IPS DF 6.9 (cell line): ENCODE data around the gene DTNBP1.

ENCODE experiments used
- DNase-seq: peaks from one replicate; pipeline ENCODE4 v3.0.0-alpha.2; 2013; ENCODE audit warnings: low read depth, low spot score
- H3K27ac ChIP-seq: one replicate; pipeline ENCODE4 v1.5.1; 2013; ENCODE audit warnings: low read length, control low read depth
- H3K27me3 ChIP-seq: 2 replicates; pipeline ENCODE4 v1.6.1; 2013; ENCODE audit warnings: mild to moderate bottlenecking, low read length; ENCODE audit not compliant: control insufficient read depth, insufficient read depth
- H3K36me3 ChIP-seq: 2 replicates; pipeline ENCODE4 v1.6.1; 2013; ENCODE audit warnings: low read length; ENCODE audit not compliant: control insufficient read depth, insufficient read depth
- H3K4me1 ChIP-seq: 2 replicates; pipeline ENCODE4 v1.6.1; 2013; ENCODE audit warnings: low read length; ENCODE audit not compliant: control insufficient read depth, insufficient read depth
- H3K4me3 ChIP-seq: 2 replicates; pipeline ENCODE4 v1.5.1; 2013; ENCODE audit warnings: mild to moderate bottlenecking, low read length
- H3K9me3 ChIP-seq: 2 replicates; pipeline ENCODE4 v1.6.1; 2013; ENCODE audit warnings: low read length, inconsistent platforms; ENCODE audit not compliant: control insufficient read depth, insufficient read depth
- WGBS: extraction: QIAGEN DNeasy Blood & Tissue Kit; methylation state at CpG from one replicate; pipeline ENCODE4 v1.1.7; 2013; ENCODE audit warnings: mixed read lengths, missing lambda C conversion rate; ENCODE audit not compliant: insufficient read length, insufficient coverage; 5-methylcytosine and 5-hydroxymethylcytosine counted together

Gene DTNBP1

DNA sequence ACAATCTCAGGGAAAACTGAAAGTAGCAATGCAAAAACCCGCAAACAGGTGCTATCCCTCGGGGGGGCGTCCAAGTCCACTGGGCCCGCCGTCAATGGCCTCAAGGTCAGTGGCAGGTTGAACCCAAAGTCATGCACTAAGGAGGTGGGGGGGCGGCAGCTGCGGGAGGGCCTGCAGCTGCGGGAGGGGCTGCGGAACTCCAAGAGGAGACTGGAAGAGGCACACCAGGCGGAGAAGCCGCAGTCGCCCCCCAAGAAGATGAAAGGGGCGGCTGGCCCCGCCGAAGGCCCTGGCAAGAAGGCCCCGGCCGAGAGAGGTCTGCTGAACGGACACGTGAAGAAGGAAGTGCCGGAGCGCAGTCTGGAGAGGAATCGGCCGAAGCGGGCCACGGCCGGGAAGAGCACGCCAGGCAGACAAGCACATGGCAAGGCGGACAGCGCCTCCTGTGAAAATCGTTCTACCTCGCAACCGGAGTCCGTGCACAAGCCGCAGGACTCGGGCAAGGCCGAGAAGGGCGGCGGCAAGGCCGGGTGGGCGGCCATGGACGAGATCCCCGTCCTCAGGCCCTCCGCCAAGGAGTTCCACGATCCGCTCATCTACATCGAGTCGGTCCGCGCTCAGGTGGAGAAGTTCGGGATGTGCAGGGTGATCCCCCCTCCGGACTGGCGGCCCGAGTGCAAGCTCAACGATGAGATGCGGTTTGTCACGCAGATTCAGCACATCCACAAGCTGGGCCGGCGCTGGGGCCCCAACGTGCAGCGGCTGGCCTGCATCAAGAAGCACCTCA, 166.3 kb downstream of the DTNBP1 start:
- no peak for DNase-seq
- no peak overlapping the region for H3K4me3 ChIP-seq
- WGBS, result no CpG with 5 or more reads among the region's 60 CpGs
- H3K36me3 ChIP-seq, result peaks cover 46% of the 10 kb centered on the region
- H3K27me3 ChIP-seq, result no peaks in the 10 kb centered on the region
- H3K4me1 ChIP-seq, result peaks cover 14% of the 10 kb centered on the region
- no peak overlapping the region for H3K27ac ChIP-seq
- no peaks in the 10 kb centered on the region for H3K9me3 ChIP-seq

DNA sequence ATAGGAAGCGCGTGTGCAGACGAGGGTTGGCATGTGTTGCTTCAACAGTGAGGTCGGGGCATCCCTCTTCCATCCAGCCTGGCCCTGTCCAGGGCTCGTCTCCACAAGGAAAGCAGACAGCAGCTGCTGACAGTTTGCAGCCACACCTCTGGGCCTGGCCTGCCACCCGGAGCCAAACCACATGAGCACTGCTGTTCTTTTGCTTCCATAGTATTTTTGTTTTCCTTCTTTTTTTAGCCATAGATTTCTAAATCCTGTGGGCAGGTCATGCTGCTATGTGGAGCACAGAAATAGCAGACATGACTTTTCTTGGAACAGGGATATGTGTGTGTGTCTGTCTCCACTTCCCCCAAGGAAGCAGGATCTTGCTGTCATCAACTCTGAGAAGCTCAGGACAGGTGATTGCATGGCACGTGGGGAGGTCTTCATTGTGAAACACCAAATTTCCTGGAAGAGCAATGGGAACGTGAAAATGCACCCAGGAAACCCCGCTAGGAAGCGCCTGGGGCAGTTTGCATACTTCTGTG, 167.4 kb downstream of the DTNBP1 start:
- no CpG with 5 or more reads among the region's 10 CpGs for WGBS
- H3K27me3 ChIP-seq, result no peaks in the 10 kb centered on the region
- no peaks in the 10 kb centered on the region for H3K9me3 ChIP-seq
- no peak overlapping the region for H3K27ac ChIP-seq
- H3K4me1 ChIP-seq, result peaks cover 16% of the 10 kb centered on the region
- DNase-seq, result no peak
- peaks cover 35% of the 10 kb centered on the region for H3K36me3 ChIP-seq
- no peak overlapping the region for H3K4me3 ChIP-seq

DNA sequence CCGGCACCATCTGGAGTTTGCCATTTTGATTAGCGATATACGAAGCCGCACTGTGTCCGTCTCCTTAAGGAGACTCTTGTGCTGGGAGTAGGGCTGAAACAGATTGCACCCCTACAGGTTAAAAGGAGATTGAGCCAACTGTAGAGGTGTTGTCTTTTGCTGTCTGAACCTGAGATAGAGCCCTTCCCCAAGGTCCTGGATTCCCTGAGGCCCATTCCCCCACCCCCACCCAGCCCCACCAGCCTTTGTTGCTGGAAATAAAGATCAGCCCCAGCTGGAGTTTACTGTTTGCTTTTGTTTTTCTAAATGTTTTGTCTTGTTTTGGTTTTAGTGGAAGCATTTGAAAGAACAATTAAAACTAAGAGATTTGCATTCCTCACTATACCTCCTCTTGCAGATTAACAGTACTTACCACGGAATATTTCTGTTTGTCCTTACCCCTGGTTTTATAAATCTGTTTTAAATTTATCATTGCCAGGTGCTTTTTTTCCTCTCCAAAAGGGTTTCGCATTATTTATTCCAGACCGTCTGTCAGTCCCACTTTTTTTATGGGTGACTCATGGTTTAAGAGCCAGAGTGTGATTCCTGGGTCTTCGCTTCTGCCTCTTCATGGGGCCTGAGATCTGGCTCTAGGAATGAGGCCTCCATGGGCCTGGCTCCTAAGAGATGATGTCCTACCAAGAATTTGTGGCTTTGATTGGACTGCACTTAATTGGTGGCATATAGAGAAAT, 169.2 kb downstream of the DTNBP1 start:
- Histone ChIP-seq H3K27ac (no peak overlapping the region), H3K36me3 (peaks cover 33% of the 10 kb centered on the region), H3K4me1 (peaks cover 17% of the 10 kb centered on the region), H3K4me3 (no peak overlapping the region), H3K27me3 (no peaks in the 10 kb centered on the region), H3K9me3 (no peaks in the 10 kb centered on the region)
- no peak for DNase-seq
- WGBS, result no CpG with 5 or more reads among the region's 9 CpGs

DNA sequence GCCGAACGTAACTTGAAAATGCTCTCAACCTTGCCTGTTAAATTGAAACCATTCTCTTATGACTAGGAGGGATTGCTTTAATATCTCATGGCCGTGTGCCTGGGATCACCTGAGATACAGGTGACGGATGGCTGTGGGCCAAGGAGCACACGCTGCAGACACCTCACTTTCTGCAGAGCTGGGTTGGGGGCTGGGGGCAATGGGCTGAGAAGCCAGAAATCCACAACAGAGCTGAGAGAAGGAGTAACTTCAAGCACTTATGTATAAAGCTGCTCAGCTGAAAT, 170.9 kb downstream of the DTNBP1 start:
- Histone ChIP-seq H3K36me3 (peaks cover 39% of the 10 kb centered on the region), H3K9me3 (no peaks in the 10 kb centered on the region), H3K27ac (no peak overlapping the region), H3K27me3 (no peaks in the 10 kb centered on the region), H3K4me3 (no peak overlapping the region), H3K4me1 (peaks cover 17% of the 10 kb centered on the region)
- no peak for DNase-seq
- WGBS, result no CpG with 5 or more reads among the region's 5 CpGs

DNA sequence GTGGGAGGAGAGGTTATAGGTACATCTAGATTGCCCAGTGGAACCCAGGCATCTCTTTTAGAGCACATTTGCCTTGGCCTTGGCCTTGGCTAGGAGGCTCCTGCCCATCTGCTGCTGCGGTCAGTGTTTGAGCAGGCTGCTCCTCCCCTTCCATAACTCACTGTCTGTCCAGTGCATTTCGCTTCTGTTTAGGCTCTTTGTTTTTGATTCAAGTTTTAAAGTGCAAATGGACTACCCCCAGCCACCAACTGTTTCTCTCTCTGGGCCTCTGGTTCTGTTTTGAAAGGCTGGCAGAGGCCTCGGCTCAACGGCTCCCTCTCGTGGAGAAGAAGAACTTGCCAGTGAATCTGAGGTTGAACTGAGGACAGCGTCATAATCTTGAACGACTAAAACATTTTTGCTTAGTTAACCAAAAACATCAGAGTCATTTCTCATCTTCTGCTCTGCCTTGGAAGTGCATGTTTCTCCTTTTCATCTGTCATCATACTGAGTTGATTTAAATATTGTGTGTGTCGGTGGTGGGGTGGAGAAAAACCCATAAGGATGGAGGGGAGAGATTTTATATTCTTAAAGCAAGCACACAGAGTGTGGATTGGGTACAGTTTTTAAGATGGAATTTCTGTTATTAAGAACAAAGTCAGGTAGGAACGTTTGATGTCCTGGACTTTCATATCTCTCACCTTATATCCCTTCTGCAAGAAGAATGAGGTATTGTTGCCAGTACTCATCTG, 171.4 kb downstream of the DTNBP1 start:
- Histone ChIP-seq H3K27ac (no peak overlapping the region), H3K4me3 (no peak overlapping the region), H3K4me1 (peaks cover 17% of the 10 kb centered on the region), H3K36me3 (peaks cover 35% of the 10 kb centered on the region), H3K27me3 (no peaks in the 10 kb centered on the region), H3K9me3 (no peaks in the 10 kb centered on the region)
- no CpG with 5 or more reads among the region's 9 CpGs for WGBS
- DNase-seq, result peak; percentile 31

DNA sequence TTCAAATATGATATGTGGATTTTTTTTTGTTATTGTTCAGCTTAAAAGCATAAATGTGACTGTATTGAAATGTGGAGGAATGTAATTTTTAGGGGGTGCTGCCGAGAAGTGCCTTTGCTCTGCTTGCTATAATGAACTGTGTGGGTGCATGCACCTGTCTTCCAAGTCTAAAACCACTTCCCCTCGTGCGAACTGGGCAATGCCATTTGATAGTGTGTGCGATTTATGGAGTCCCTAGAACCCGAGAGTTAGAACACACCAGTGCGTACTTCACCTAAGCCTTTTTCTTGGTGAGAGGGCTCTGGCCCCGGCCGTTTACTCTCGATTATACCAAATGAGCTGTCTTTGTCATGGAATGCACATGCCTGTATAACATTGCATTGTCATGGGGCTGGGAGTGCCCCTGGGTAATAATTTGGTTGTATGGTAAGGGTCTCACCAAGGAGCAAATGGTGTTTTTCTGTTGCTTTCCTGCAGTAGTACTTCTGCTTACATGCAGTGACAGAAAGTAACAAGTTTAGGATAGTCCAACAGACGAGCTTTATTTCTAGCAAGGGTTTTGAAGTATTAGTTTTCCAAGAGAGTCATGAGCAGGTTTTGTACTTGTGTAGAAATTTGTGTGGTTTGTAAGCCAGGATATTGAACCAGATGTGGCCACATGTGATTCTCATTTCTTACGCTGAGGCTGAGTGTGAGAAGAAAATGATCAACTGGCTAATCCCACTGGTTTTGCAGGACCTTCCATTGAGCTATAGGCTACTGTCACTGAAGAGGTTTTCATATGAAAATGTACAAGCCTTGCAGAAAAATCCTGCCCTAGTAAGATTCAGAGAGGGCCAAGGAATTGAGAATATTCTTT, 172.4 kb downstream of the DTNBP1 start:
- no CpG with 5 or more reads among the region's 11 CpGs for WGBS
- H3K4me1 ChIP-seq, result peaks cover 19% of the 10 kb centered on the region
- H3K9me3 ChIP-seq, result no peaks in the 10 kb centered on the region
- no peaks in the 10 kb centered on the region for H3K27me3 ChIP-seq
- H3K36me3 ChIP-seq, result peaks cover 26% of the 10 kb centered on the region
- no peak for DNase-seq
- no peak overlapping the region for H3K4me3 ChIP-seq
- no peak overlapping the region for H3K27ac ChIP-seq

DNA sequence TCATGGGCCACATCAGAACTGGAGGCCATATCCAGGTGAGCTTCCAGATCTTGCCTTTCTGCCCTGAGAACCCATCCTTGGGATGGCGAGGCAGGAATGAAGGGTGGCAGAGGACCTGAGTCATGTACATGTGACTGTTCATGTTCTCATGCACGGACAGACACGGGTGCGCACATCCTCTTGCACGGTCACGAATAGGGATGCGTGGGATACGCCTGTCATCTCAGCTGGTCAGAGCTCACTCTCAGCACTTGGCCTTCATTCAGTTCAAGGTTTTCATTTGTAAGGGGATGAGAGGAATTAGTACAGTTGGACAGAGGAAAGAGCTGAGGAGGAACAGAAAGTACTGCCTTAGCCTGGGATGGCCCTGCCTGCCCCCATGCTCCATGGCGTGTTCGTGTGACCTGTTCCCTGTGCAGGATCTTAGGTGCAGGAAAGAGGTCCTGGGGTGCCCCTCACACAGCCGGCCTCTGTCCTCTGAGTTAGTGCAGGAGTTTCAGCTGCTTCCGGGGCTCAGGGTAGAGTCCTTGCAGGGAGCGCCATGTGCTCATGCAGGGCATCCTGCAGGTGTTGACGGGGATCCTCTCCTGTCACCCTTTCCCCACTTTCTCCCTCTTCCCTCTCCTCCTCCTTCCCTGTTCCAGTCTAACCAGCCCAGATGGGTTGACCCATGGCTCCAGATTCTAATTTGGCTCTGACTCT, 173.4 kb downstream of the DTNBP1 start:
- Histone ChIP-seq H3K27me3 (no peaks in the 10 kb centered on the region), H3K4me1 (peaks cover 19% of the 10 kb centered on the region), H3K4me3 (no peak overlapping the region), H3K9me3 (no peaks in the 10 kb centered on the region), H3K36me3 (peaks cover 24% of the 10 kb centered on the region), H3K27ac (no peak overlapping the region)
- WGBS, result no CpG with 5 or more reads among the region's 14 CpGs
- no peak for DNase-seq

DNA sequence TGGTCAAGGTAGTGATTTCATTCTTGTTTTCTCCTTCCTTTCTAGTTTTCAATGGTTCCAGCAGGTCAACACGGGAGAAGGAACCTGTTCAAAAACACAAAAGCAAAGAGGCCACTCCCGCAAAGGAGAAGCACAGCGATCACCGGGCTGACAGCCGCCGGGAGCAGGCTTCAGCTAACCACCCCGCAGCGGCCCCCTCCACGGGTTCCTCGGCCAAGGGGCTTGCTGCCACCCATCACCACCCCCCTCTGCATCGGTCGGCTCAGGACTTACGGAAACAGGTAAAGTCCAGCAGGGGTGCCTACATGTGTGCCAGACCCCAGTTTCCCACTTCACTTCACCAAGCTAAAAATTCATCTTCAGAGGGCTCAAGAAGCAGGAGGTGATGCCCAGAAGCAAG, 175.6 kb downstream of the DTNBP1 start:
- WGBS, result no CpG with 5 or more reads among the region's 13 CpGs
- no peak for DNase-seq
- Histone ChIP-seq H3K36me3 (peaks cover 24% of the 10 kb centered on the region), H3K27ac (no peak overlapping the region), H3K4me1 (peaks cover 11% of the 10 kb centered on the region), H3K27me3 (no peaks in the 10 kb centered on the region), H3K9me3 (no peaks in the 10 kb centered on the region), H3K4me3 (no peak overlapping the region)

DNA sequence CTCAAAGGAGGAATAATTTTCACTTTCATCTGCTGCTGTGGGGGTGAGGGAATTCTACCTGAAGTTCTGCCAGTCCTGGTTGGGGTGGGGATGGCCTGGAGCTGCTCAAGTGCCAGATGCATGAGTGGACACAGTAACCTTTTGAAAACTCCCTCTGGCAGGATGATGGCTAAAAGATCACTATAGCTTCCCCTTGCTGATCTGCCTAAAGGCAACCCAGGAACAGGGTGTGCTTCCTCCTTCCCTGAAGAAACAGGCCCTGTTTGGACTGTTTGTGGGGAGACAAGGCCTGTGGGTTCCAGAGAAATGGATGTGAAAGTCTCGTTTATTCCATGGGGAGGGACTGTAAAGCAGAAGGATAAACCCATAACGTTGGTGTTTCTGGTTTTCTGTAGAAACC, 176.9 kb downstream of the DTNBP1 start:
- Histone ChIP-seq H3K27ac (no peak overlapping the region), H3K36me3 (peaks cover 24% of the 10 kb centered on the region), H3K4me1 (peaks cover 3% of the 10 kb centered on the region; the same call in 1 of the 2 replicates), H3K4me3 (no peak overlapping the region), H3K9me3 (no peaks in the 10 kb centered on the region), H3K27me3 (no peaks in the 10 kb centered on the region)
- DNase-seq, result no peak
- WGBS, result no CpG with 5 or more reads among the region's 2 CpGs
